ENCODE results near the gene RTN4.

DNA sequence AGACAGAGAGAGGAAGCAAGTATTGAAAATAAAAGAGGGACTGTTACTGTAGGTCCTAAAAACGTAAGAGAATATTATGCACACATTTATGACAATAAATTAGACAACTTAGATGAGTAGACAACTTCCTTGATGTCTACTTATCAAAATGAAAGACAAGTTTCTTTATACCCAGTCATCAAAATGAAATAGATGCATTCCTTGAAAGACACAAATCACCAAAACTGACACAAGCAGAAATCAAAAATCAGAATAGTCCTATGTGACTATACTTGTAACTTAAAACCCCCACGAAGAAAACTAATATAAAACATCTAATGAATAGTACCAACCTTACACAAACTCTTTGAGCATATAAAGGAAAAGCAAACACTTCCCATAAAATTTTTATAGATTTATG is 14.5 kb downstream of the RTN4 start:
- TF ChIP-seq SIN3A (IDR thresholded peaks at IDR 0.05; ENCODE audit: borderline replicate concordance, insufficient read depth, low read length) (no peak), POLR2AphosphoS5 (IDR thresholded peaks at IDR 0.05; ENCODE audit: low read depth, low read length) (no peak), REST (IDR thresholded peaks at IDR 0.05; ENCODE audit: insufficient read depth in 1 of 2, low read depth in 2 of 2, low read length in 2 of 2) (no peak), TAF1 (IDR thresholded peaks at IDR 0.05; ENCODE audit: borderline replicate concordance, insufficient read depth, low read length) (no peak)

Measured in PFSK-1 (cell line).